GM19328 (cell line): ENCODE results near the gene OR4N2.
"Not testable (repeated sequence)": the region's sequence is repeated elsewhere in the genome, so short reads cannot be mapped to it uniquely, and the experiment has no call there.

Experiments used
- ATAC-seq: cut with Tn5 transposase; IDR thresholded peaks from one replicate; pipeline ENCODE4 v1.9.1; 2021; ENCODE audit warnings: mild to moderate bottlenecking, moderate library complexity; ENCODE audit not compliant: unreplicated experiment

Gene OR4N2

GRCh38 chr14:19828314-19828713 is 24.7 kb downstream of the OR4N2 start:
- ATAC-seq = no peak

- ATAC-seq = not testable (repeated sequence)
Measured at GRCh38 chr14:19834203-19834848, 30.8 kb downstream of the OR4N2 start.

GRCh38 chr14:19838433-19838832 is 34.9 kb downstream of the OR4N2 start:
- ATAC-seq = no peak

- no peak for ATAC-seq
Measured at GRCh38 chr14:19851365-19851764, 47.8 kb downstream of the OR4N2 start.

GRCh38 chr14:19866061-19866669 is 62.6 kb downstream of the OR4N2 start:
- ATAC-seq = not testable (repeated sequence)

GRCh38 chr14:19873178-19873577 is 69.6 kb downstream of the OR4N2 start:
- no peak for ATAC-seq

GRCh38 chr14:19874842-19875241 is 71.3 kb downstream of the OR4N2 start, which contains the start of gene OR4K2:
TSS of gene OR4K2 (plus strand) at chr14:19875142. CDS start at chr14:19876268, 1,126 bp downstream.
- ATAC-seq = no peak

GRCh38 chr14:19878029-19878642 is 74.6 kb downstream of the OR4N2 start:
- no peak for ATAC-seq
